Measurements from ENCODE around the gene TNS2. TPM values are rescaled to one million over a fixed set of nuclear protein-coding genes. Genes with fewer than 3 reads are reported as not detected.

TNS2 gene
- total RNA-seq, 1 experiment from 2014 or later = 11.5 TPM

DNA sequence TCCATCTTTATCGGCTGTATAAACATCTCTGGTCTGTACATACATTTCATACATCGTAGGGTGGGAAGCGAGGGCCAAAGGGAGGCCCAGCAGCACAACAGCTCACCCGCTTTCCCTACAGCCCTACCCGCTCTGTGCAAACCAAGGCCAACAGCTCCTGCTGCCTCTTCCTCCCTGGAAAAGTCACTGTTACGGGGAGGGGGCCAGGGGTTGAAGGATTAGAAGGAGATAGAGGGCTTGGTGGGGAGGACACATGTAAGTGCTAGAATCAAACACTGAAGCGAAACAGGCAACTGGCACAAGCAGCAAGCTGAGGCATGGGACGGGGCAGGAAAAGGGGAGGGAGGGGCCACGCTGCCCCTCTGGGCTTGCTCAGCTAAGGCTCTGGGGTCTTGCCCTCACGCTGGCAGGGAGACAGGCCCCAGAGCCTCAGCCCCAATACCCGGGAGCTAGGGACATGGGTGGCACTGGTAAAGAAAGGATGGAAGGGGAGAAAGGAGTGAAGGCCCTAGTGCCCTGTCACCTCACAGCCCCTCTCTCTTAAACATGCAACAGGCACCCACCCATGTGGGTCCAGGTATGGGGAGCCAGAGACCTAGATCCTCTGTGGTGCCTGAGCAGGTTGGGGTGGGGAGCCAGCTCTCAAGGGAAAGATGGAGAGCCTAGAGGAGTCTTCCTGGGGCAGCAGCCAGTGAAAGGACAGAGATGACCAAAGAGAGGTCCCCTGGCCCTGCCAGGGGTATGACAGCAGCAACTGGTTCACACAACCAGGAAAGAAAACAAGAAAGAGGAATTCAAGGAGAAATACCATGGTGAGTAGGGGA lies 15.0 kb downstream of the TNS2 start:
- intact Hi-C loops (cut with micrococcal nuclease; ENCODE audit: unreplicated experiment) = loop anchor here (10.0 kb wide), 3 partner anchors 110 to 440 kb away; partner anchors contain the start of genes ITGB7, NPFF and TARBP2
- Histone ChIP-seq H4K20me1 (ENCODE audit: insufficient read depth) (no peaks in the 10 kb centered on the region), H3K4me3 (no peak overlapping the region), H3K79me2 (ENCODE audit: low read depth) (no peaks in the 10 kb centered on the region), H2AFZ (no peak overlapping the region), H3K9me3 (ENCODE audit: insufficient read depth, low read depth) (no peaks in the 10 kb centered on the region), H3F3A (ENCODE audit: insufficient read depth, low read depth) (peaks cover 13% of the 10 kb centered on the region; the same call in 1 of the 2 replicates), H3K4me2 (no peak overlapping the region), H3K27ac (no peak overlapping the region), H3K36me3 (ENCODE audit: low read depth) (no peaks in the 10 kb centered on the region), H3K4me1 (replicated peaks; ENCODE audit: insufficient read depth) (peaks cover 30% of the 10 kb centered on the region), H3K27me3 (ENCODE audit: insufficient read depth, low read depth) (no peaks in the 10 kb centered on the region), H3K9me2 (ENCODE audit: insufficient read depth) (no peaks in the 10 kb centered on the region)
- TF ChIP-seq, protein P1, sequence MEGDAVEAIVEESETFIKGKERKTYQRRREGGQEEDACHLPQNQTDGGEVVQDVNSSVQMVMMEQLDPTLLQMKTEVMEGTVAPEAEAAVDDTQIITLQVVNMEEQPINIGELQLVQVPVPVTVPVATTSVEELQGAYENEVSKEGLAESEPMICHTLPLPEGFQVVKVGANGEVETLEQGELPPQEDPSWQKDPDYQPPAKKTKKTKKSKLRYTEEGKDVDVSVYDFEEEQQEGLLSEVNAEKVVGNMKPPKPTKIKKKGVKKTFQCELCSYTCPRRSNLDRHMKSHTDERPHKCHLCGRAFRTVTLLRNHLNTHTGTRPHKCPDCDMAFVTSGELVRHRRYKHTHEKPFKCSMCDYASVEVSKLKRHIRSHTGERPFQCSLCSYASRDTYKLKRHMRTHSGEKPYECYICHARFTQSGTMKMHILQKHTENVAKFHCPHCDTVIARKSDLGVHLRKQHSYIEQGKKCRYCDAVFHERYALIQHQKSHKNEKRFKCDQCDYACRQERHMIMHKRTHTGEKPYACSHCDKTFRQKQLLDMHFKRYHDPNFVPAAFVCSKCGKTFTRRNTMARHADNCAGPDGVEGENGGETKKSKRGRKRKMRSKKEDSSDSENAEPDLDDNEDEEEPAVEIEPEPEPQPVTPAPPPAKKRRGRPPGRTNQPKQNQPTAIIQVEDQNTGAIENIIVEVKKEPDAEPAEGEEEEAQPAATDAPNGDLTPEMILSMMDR (conservative IDR thresholded peaks at IDR 0.05) = no peak
- no peak for TF ChIP-seq EZH2 (IDR thresholded peaks at IDR 0.05; ENCODE audit: low read depth)
- TSS peak; percentile 20 for BruUV-seq (replicated peaks)
- ChIA-PET CTCF (interaction anchor here (0.8 to 1.6 kb wide), 6 partner anchors 11 to 280 kb away, joined by 4 to 22 read pairs (median 7); partner anchors contain the start of genes AAAS and SPRYD3), POLR2A (ENCODE audit: unreplicated experiment) (interaction anchor here (0.6 to 1.4 kb wide), 2 partner anchors 131 to 452 kb away, joined by 3 to 4 read pairs; no protein-coding TSS in a partner anchor)
- DNase-seq = no peak

DNA sequence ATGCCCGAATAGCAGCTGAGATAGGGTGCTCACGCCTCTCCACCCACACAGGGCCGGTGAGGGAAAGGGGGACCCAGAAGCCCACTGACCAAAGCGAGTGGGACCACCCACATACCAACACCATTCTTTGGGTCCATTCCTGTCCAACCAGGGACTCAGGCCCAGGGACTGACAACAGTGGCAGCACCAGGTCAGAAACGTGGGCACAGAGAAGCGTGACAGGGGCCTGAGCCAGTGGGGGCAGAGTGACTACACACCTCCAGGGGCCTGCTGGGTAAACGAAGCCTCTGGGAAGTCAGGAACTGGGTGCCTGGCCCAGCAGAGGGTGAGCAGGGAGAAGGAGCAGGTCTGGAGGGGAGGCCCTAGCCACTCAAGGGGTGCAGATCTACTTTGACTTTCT lies 15.6 kb downstream of the TNS2 start:
- CTCF ChIA-PET = interaction anchor here (0.5 to 1.7 kb wide), 11 partner anchors 11 to 385 kb away, joined by 3 to 22 read pairs (median 4); partner anchors contain the start of genes AAAS and SPRYD3
- no peak overlapping the region for H3K4me2 ChIP-seq

More for the DNA sequence above, 15.6 kb downstream of the TNS2 start:
- POLR2A ChIA-PET (ENCODE audit: unreplicated experiment) = interaction anchor here (0.5 to 1.4 kb wide), 4 partner anchors 95 to 230 kb away, joined by 3 to 10 read pairs (median 3); partner anchors contain the start of genes PFDN5 and ZNF740
- Histone ChIP-seq H3K36me3 (ENCODE audit: low read depth) (no peaks in the 10 kb centered on the region), H3K9me3 (ENCODE audit: insufficient read depth, low read depth) (no peaks in the 10 kb centered on the region), H3K9me2 (ENCODE audit: insufficient read depth) (no peaks in the 10 kb centered on the region), H3K4me1 (replicated peaks; ENCODE audit: insufficient read depth) (peaks cover 30% of the 10 kb centered on the region), H4K20me1 (ENCODE audit: insufficient read depth) (no peaks in the 10 kb centered on the region), H2AFZ (no peak overlapping the region), H3K4me3 (no peak overlapping the region), H3F3A (ENCODE audit: insufficient read depth, low read depth) (peaks cover 13% of the 10 kb centered on the region; the same call in 1 of the 2 replicates), H3K27ac (no peak overlapping the region), H3K27me3 (ENCODE audit: insufficient read depth, low read depth) (no peaks in the 10 kb centered on the region), H3K79me2 (ENCODE audit: low read depth) (no peaks in the 10 kb centered on the region)
- BruUV-seq (replicated peaks) = no TSS peak
- TF ChIP-seq EZH2 (IDR thresholded peaks at IDR 0.05; ENCODE audit: low read depth) = no peak
- TF ChIP-seq, protein P1 (conservative IDR thresholded peaks at IDR 0.05) = no peak
- DNase-seq = no peak
- intact Hi-C loops (cut with micrococcal nuclease; ENCODE audit: unreplicated experiment) = loop anchor here (10.0 kb wide), 3 partner anchors 109 to 439 kb away; partner anchors contain the start of genes ITGB7, NPFF and TARBP2

All from PC-9 (cell line).